HCT116 (cell line): Measurements from ENCODE around the gene TNS3. TPM values are rescaled to one million over a fixed set of nuclear protein-coding genes. Genes with fewer than 3 reads are reported as not detected.

Source experiments
- ATAC-seq: fragments of 200-7000 bp; cut with Tn5 transposase; 2 replicates; pipeline ENCODE4 v1.9.1; 2020; ENCODE audit warnings: mild to moderate bottlenecking, moderate library complexity
- BruUV-seq: library from RNA; stranded (reverse); fragments of 400-500 nt; replicated peaks from 2 replicates; lab custom pipeline; 2021; lab: Mats Ljungman, UMichigan
- CTCF ChIA-PET: fragments of 300-600 bp; sonication (Branson Sonifier 250); formaldehyde crosslinking; loops from one replicate; lab custom pipeline; 2021; ENCODE audit warnings: antibody characterized with exemption; lab: Charles Lee
- POLR2A ChIA-PET: fragments of 300-600, 350-600 bp; sonication (Branson Sonifier 250); formaldehyde crosslinking; loops from one replicate; lab custom pipeline; 2021; ENCODE audit warnings: antibody characterized with exemption; lab: Charles Lee
- RAD21 ChIA-PET, 2 experiments: fragments of 300-600 bp; sonication (Branson Sonifier 250); formaldehyde crosslinking; loops; one replicate each; lab custom pipeline; 2023; ENCODE audit warnings: low total read pairs in 2 of 2; ENCODE audit not compliant: uncharacterized antibody in 2 of 2, unreplicated experiment in 2 of 2, low non-redundant PET in 1 of 2; lab: Charles Lee
- DNase-seq: peaks from one replicate; pipeline ENCODE4 v3.0.0-alpha.2; 2010; ENCODE audit warnings: low read depth, low spot score
- H2AFZ ChIP-seq: fragments of 200-600 bp; shearing (Covaris generic), sonication (generic); 2 replicates; pipeline ENCODE4 v1.6.1; 2017; ENCODE audit warnings: low read depth, mixed run types, mixed read lengths, antibody characterized with exemption, low read length; ENCODE audit not compliant: poor library complexity, severe bottlenecking
- H3K27ac ChIP-seq: 2 replicates; pipeline ENCODE4 v1.5.1; 2012; ENCODE audit warnings: low read depth, low read length
- H3K27me3 ChIP-seq: fragments of 200-600 bp; sonication (generic); 2 replicates; pipeline ENCODE4 v1.6.1; 2016; ENCODE audit warnings: mixed run types, low read length, mixed read lengths; ENCODE audit not compliant: insufficient read depth
- H3K36me3 ChIP-seq, 2 experiments: fragments of 200-500 bp in 1 of 2; fragments of 200-600 bp in 1 of 2; sonication (Bioruptor generic) in 1 of 2; sonication (generic) in 1 of 2; 2 replicates each; pipeline versions ENCODE4 v1.5.1 to v1.6.1; 2014 to 2016; ENCODE audit warnings: low read length in 2 of 2, inconsistent platforms in 1 of 2, mixed read lengths in 1 of 2, mixed run types in 1 of 2; ENCODE audit not compliant: insufficient read depth in 2 of 2, control insufficient read depth in 1 of 2
- H3K4me1 ChIP-seq, 2 experiments: fragments of 200-600 bp in 1 of 2; sonication (generic) in 1 of 2; 2 replicates each; pipeline versions ENCODE4 v1.5.1 to v1.6.1; 2012 to 2017; ENCODE audit warnings: low read length in 2 of 2, inconsistent platforms in 1 of 2, mild to moderate bottlenecking in 1 of 2, mixed read lengths in 1 of 2, mixed run types in 1 of 2, moderate library complexity in 1 of 2; ENCODE audit not compliant: insufficient read depth in 2 of 2, control insufficient read depth in 1 of 2
- H3K4me2 ChIP-seq: fragments of 200-600 bp; sonication (generic); 2 replicates; pipeline ENCODE4 v1.6.1; 2017; ENCODE audit warnings: mixed run types, low read length, mixed read lengths
- H3K4me3 ChIP-seq, 2 experiments: fragments of 200-600 bp in 1 of 2; sonication (generic) in 1 of 2; replicated peaks in 1 of 2; 2 replicates each; pipeline ENCODE4 v1.5.1; 2011 to 2016; ENCODE audit warnings: low read length in 2 of 2, control low read depth in 1 of 2, low read depth in 1 of 2, mild to moderate bottlenecking in 1 of 2, mixed read lengths in 1 of 2, mixed run types in 1 of 2
- H3K79me2 ChIP-seq: fragments of 200-600 bp; sonication (generic); 2 replicates; pipeline ENCODE4 v1.6.1; 2017; ENCODE audit warnings: mild to moderate bottlenecking, mixed run types, low read length, moderate library complexity, mixed read lengths; ENCODE audit not compliant: insufficient read depth
- H3K9ac ChIP-seq: fragments of 200-600 bp; sonication (generic); 2 replicates; pipeline ENCODE4 v1.6.1; 2016; ENCODE audit warnings: low read length, mixed read lengths
- H3K9me2 ChIP-seq: fragments of 200-600 bp; sonication (generic), shearing (Covaris generic); 2 replicates; pipeline ENCODE4 v1.6.1; 2017; ENCODE audit warnings: mixed run types, mild to moderate bottlenecking, moderate library complexity; ENCODE audit not compliant: insufficient read depth
- H3K9me3 ChIP-seq, 2 experiments: fragments of 200-500 bp in 1 of 2; fragments of 200-600 bp in 1 of 2; sonication (Bioruptor generic) in 1 of 2; sonication (generic) in 1 of 2; 2 replicates each; pipeline ENCODE4 v1.6.1; 2014 to 2017; ENCODE audit warnings: low read length in 2 of 2, mixed read lengths in 2 of 2, inconsistent platforms in 1 of 2, low read depth in 1 of 2, mild to moderate bottlenecking in 1 of 2, mixed run types in 1 of 2, moderate library complexity in 1 of 2; ENCODE audit not compliant: control insufficient read depth in 1 of 2, insufficient read depth in 1 of 2
- H4K20me1 ChIP-seq: fragments of 200-600 bp; sonication (generic), shearing (Covaris generic); 2 replicates; pipeline ENCODE4 v1.6.1; 2017; ENCODE audit warnings: mixed run types, mild to moderate bottlenecking, moderate library complexity; ENCODE audit not compliant: insufficient read depth
- EGR1 ChIP-seq: IDR thresholded peaks from 2 replicates; pipeline ENCODE4 v1.6.1; 2012; ENCODE audit warnings: low read depth
- EZH2phosphoT487 ChIP-seq: fragments of 200-600 bp; IDR thresholded peaks from 2 replicates; pipeline ENCODE4 v1.6.1; 2018; ENCODE audit warnings: antibody characterized with exemption, borderline replicate concordance
- FOSL1 ChIP-seq: IDR thresholded peaks from 2 replicates; pipeline ENCODE4 v1.6.1; 2012; ENCODE audit warnings: low read depth
- MAX ChIP-seq: IDR thresholded peaks from 2 replicates; pipeline ENCODE4 v1.6.1; 2012
- REST ChIP-seq: IDR thresholded peaks from 2 replicates; pipeline ENCODE4 v1.6.1; 2012; ENCODE audit warnings: low read depth
- SP1 ChIP-seq: IDR thresholded peaks from 2 replicates; pipeline ENCODE4 v1.6.1; 2012; ENCODE audit warnings: low read depth
- TCF7L2 ChIP-seq: IDR thresholded peaks from 2 replicates; pipeline ENCODE4 v1.7.0; 2011; ENCODE audit warnings: borderline replicate concordance, inconsistent platforms; ENCODE audit not compliant: insufficient read depth, insufficient read length; ENCODE audit errors: extremely low read depth
- YY1 ChIP-seq: IDR thresholded peaks from 2 replicates; pipeline ENCODE4 v1.6.1; 2011; ENCODE audit warnings: low read length, low read depth, moderate library complexity, mild to moderate bottlenecking; ENCODE audit not compliant: insufficient replicate concordance; ENCODE audit errors: extremely low read depth
- ZFX ChIP-seq: fragments of 450-650 bp; IDR thresholded peaks from 2 replicates; pipeline ENCODE4 v1.6.1; 2017
- intact Hi-C: fragments of 100-400 bp; cut with micrococcal nuclease; formaldehyde crosslinking; loops from 2 replicates; pipeline ENCODE4 v1.10.0; 2022
- total RNA-seq: library from RNA; stranded (reverse); gene quantifications from one replicate; pipeline ENCODE4 v1.2.1, GENCODE V29; 2021; ENCODE audit not compliant: unreplicated experiment

Gene TNS3
- total RNA-seq, 1 experiment from 2014 or later = 9.1 TPM

- ChIA-PET CTCF (interaction anchor here (1.1 kb wide), 1 partner anchor 10 kb away, joined by 3 read pairs; no protein-coding TSS in a partner anchor), RAD21 (no interaction called here), POLR2A (no interaction called here)
- H3K4me3 ChIP-seq = no peak overlapping the region
- intact Hi-C loops = no loop called here
- H3K9me3 ChIP-seq = no peaks in the 10 kb centered on the region
- no peak overlapping the region; the same call in 1 of the 2 replicates for H3K27ac ChIP-seq
- H4K20me1 ChIP-seq = no peaks in the 10 kb centered on the region
- no peaks in the 10 kb centered on the region for H3K36me3 ChIP-seq
- H3K4me1 ChIP-seq = peaks cover 8 to 13% of the 10 kb centered on the region in 2 experiments
- peak; percentile 27; the same call in 1 of the 2 replicates for ATAC-seq
- DNase-seq = no peak
- no peaks in the 10 kb centered on the region for H3K9me2 ChIP-seq
- H3K79me2 ChIP-seq = no peaks in the 10 kb centered on the region
- no peak overlapping the region for H3K9ac ChIP-seq
- H3K4me2 ChIP-seq = no peak overlapping the region
- H3K27me3 ChIP-seq = no peaks in the 10 kb centered on the region
- BruUV-seq = no TSS peak
- no peak overlapping the region for H2AFZ ChIP-seq
- TF ChIP-seq MAX (no peak), REST (no peak), TCF7L2 (no peak), EZH2phosphoT487 (no peak), FOSL1 (no peak), ZFX (no peak), YY1 (no peak), EGR1 (no peak), SP1 (no peak)
Measured at GRCh38 chr7:47453093-47454061, 128.5 kb downstream of the TNS3 start.
